K562 (cell line): ENCODE results near the gene CALD1. TPM values are rescaled to one million over a fixed set of nuclear protein-coding genes. Genes with fewer than 3 reads are reported as not detected.

Experiments
- ATAC-seq: fragments of 200-7000 bp; cut with Tn5 transposase; 3 replicates; pipeline ENCODE4 v1.9.1; 2020; ENCODE audit warnings: moderate library complexity
- BruUV-seq: library from RNA; stranded (reverse); fragments of 400-500 nt; replicated peaks from 2 replicates; lab custom pipeline; 2021; lab: Mats Ljungman, UMichigan
- CTCF ChIA-PET: fragments of 300-600 bp; formaldehyde crosslinking; extraction: SDS; loops from one replicate; lab custom pipeline; 2021; ENCODE audit warnings: low intra/inter-chr PET ratio; lab: Yijun Ruan, JAX
- POLR2A ChIA-PET: fragments of 300-600, 350-650 bp; sonication (Branson Sonifier 250); formaldehyde crosslinking; extraction: SDS; loops from one replicate; lab custom pipeline; 2021; ENCODE audit warnings: antibody characterized with exemption, inconsistent platforms; lab: Yijun Ruan, JAX
- DNase-seq, 4 experiments: peaks; one replicate each; pipeline versions ENCODE4 v3.0.0 to v3.0.0-alpha.2; 2011 to 2018; ENCODE audit warnings: low spot score in 3 of 4, mixed read lengths in 3 of 4; ENCODE audit errors: extremely low read depth in 1 of 4
- FAIRE-seq: peaks from 2 replicates; lab custom pipeline; 2011; peaks lifted over from hg19 to GRCh38; lab: Jason Lieb, UNC
- H2AFZ ChIP-seq: 2 replicates; pipeline ENCODE4 v1.6.0; 2011; ENCODE audit warnings: low read depth, low read length, control low read depth, inconsistent platforms
- H3K27ac ChIP-seq: fragments of 200-600 bp; 3 replicates; pipeline ENCODE4 v1.8.0; 2011; ENCODE audit warnings: low read depth, mild to moderate bottlenecking, control low read depth, inconsistent platforms, low read length, moderate library complexity, mixed read lengths; ENCODE audit errors: extremely low read depth
- H3K27me3 ChIP-seq, 2 experiments: fragments of 300-600 bp in 1 of 2; 2 replicates in 1 of 2; 3 replicates in 1 of 2; pipeline versions ENCODE4 v1.6.0 to v1.8.0; 2011; ENCODE audit warnings: inconsistent platforms in 2 of 2, low read length in 2 of 2, mild to moderate bottlenecking in 1 of 2, mixed read lengths in 1 of 2, moderate library complexity in 1 of 2; ENCODE audit not compliant: control insufficient read depth in 2 of 2, insufficient read depth in 2 of 2
- H3K36me3 ChIP-seq: fragments of 300-600 bp; 3 replicates; pipeline ENCODE4 v1.8.0; 2011; ENCODE audit warnings: mild to moderate bottlenecking, low read length, inconsistent platforms; ENCODE audit not compliant: control insufficient read depth, insufficient read depth
- H3K4me1 ChIP-seq, 2 experiments: fragments of 200-600 bp in 1 of 2; replicated peaks in 1 of 2; 2 replicates in 1 of 2; 3 replicates in 1 of 2; pipeline versions ENCODE4 v1.5.1 to v1.8.0; 2011; ENCODE audit warnings: inconsistent platforms in 2 of 2, low read length in 2 of 2, mild to moderate bottlenecking in 1 of 2, mixed read lengths in 1 of 2, moderate library complexity in 1 of 2; ENCODE audit not compliant: control insufficient read depth in 2 of 2, insufficient read depth in 2 of 2
- H3K4me2 ChIP-seq: 2 replicates; pipeline ENCODE4 v1.6.1; 2011; ENCODE audit warnings: low read length, control low read depth, inconsistent platforms, mixed read lengths; ENCODE audit not compliant: insufficient read depth
- H3K4me3 ChIP-seq: fragments of 200-600 bp; sonication (generic), shearing (Covaris generic); 2 replicates; pipeline ENCODE4 v1.5.1; 2016; ENCODE audit warnings: control low read depth, inconsistent platforms
- H3K79me2 ChIP-seq: fragments of 200-600 bp; 3 replicates; pipeline ENCODE4 v1.8.0; 2011; ENCODE audit warnings: low read length, inconsistent platforms; ENCODE audit not compliant: control insufficient read depth, insufficient read depth
- H3K9ac ChIP-seq, 2 experiments: 2 replicates each; pipeline versions ENCODE4 v1.6.0 to v1.6.1; 2011; ENCODE audit warnings: low read depth in 2 of 2, low read length in 2 of 2, control low read depth in 1 of 2, inconsistent platforms in 1 of 2, mild to moderate bottlenecking in 1 of 2, mixed read lengths in 1 of 2; ENCODE audit not compliant: insufficient read depth in 1 of 2
- H3K9me1 ChIP-seq: one replicate; pipeline ENCODE4 v1.6.0; 2011; ENCODE audit warnings: inconsistent platforms, mild to moderate bottlenecking, low read length, moderate library complexity; ENCODE audit not compliant: control insufficient read depth, insufficient read depth
- H3K9me3 ChIP-seq: replicated peaks from 2 replicates; pipeline ENCODE4 v1.5.1; 2011; ENCODE audit warnings: low read depth, low read length, inconsistent platforms; ENCODE audit not compliant: control insufficient read depth, insufficient read depth
- H4K20me1 ChIP-seq: replicated peaks from 2 replicates; pipeline ENCODE4 v1.6.1; 2011; ENCODE audit warnings: low read length, inconsistent platforms, mixed read lengths; ENCODE audit not compliant: control insufficient read depth, insufficient read depth
- DIDO1 ChIP-seq: fragments of 450-650 bp; IDR thresholded peaks from 2 replicates; pipeline ENCODE4 v1.6.1; 2016; ENCODE audit warnings: low read depth, missing biosample characterization, missing genetic modification characterization
- KDM1A ChIP-seq, 2 experiments: fragments of 450-650 bp; IDR thresholded peaks; 2 replicates each; pipeline ENCODE4 v1.6.1; 2016; ENCODE audit warnings: mild to moderate bottlenecking in 2 of 2
- NCOA4 ChIP-seq: fragments of 450-650 bp; IDR thresholded peaks from 2 replicates; pipeline ENCODE4 v1.6.1; 2018; ENCODE audit warnings: mild to moderate bottlenecking; ENCODE audit not compliant: partially characterized antibody
- ZFP36 ChIP-seq: fragments of 150-350 bp; IDR thresholded peaks from 2 replicates; pipeline ENCODE4 v1.6.1; 2018; ENCODE audit warnings: low read length, low read depth; ENCODE audit not compliant: partially characterized antibody
- ZNF316 ChIP-seq: fragments of 450-650 bp; IDR thresholded peaks from 2 replicates; pipeline ENCODE4 v1.6.1; 2016
- WGBS: fragments of 100-300 bp; shearing (Covaris generic); methylation state at CpG from one replicate; pipeline ENCODE4 v1.1.6; 2016; ENCODE audit warnings: low coverage, mixed read lengths; ENCODE audit not compliant: insufficient coverage; ENCODE audit errors: missing lambda C conversion rate; 5-methylcytosine and 5-hydroxymethylcytosine counted together
- in situ Hi-C: fragments of 300-500 bp; cut with MboI; formaldehyde crosslinking; loops from 4 replicates; pipeline ENCODE4 v1.15.0; 2018; ENCODE audit warnings: inconsistent platforms, mixed read lengths
- intact Hi-C: fragments of 100-400 bp; cut with micrococcal nuclease; formaldehyde crosslinking; loops from 2 replicates; pipeline ENCODE4 v1.14.2; 2022
- polyA plus RNA-seq, 8 experiments: library from polyadenylated mRNA; depleted of rRNA in 4 of 8; stranded (reverse) in 5 of 8; unstranded in 3 of 8; fragments of >200 nt; fragmentation: Nextera tagmentation in 2 of 8; fragmentation: Illumina TruSeq in 1 of 8; extraction: Ambion mirVana in 2 of 8; extraction: Trizol in 1 of 8; gene quantifications; 2 replicates each; pipeline versions ENCODE4 v1.2.1 to v1.2.3, GENCODE V29; 2011 to 2014; ENCODE audit warnings: inconsistent platforms in 1 of 8, missing spikeins in 1 of 8
- total RNA-seq, 7 experiments: library from RNA; depleted of rRNA in 6 of 7; stranded (reverse); fragments of >200 nt in 6 of 7; fragmentation: Illumina TruSeq in 2 of 7; extraction: Trizol in 2 of 7; gene quantifications; 2 replicates each; pipeline versions ENCODE4 v1.2.1 to v1.2.3, GENCODE V29; 2011 to 2021; ENCODE audit warnings: low replicate concordance in 1 of 7
- TF ChIP-seq, protein P1 (sequence below): fragments of 250-450 bp; sonication (Bioruptor Pico); IDR thresholded peaks from 2 replicates; pipeline ENCODE4 v1.8.0; 2022; ENCODE audit warnings: inconsistent platforms, mild to moderate bottlenecking, moderate library complexity, borderline replicate concordance
- TF ChIP-seq, protein P2 (sequence below): fragments of 450-650 bp; formaldehyde crosslinking; conservative IDR thresholded peaks from 2 replicates; pipeline ENCODE4 v1.4.0; 2022; ENCODE audit warnings: mild to moderate bottlenecking, missing genetic modification characterization
- TF ChIP-seq, protein P3 (sequence below), 2 experiments: fragments of 450-650 bp; IDR thresholded peaks; 2 replicates each; pipeline ENCODE4 v1.6.1; 2016
- TF ChIP-seq, protein P4 (sequence below): sonication (generic); formaldehyde crosslinking; IDR thresholded peaks from 2 replicates; pipeline ENCODE4 v1.4.0; 2020; ENCODE audit warnings: mild to moderate bottlenecking, missing genetic modification reagents
- TF ChIP-seq, protein P5 (sequence below): IDR thresholded peaks from 2 replicates; pipeline ENCODE4 v1.6.1; 2016; ENCODE audit warnings: missing genetic modification characterization, missing compliant biosample characterization

The CALD1 gene
- total and polyA plus RNA-seq, 9 of the 15 experiments (the other 6 are each of a cell fraction or from before 2014, with no cell fraction given): 0.40 TPM; not detected in 8

DNA sequence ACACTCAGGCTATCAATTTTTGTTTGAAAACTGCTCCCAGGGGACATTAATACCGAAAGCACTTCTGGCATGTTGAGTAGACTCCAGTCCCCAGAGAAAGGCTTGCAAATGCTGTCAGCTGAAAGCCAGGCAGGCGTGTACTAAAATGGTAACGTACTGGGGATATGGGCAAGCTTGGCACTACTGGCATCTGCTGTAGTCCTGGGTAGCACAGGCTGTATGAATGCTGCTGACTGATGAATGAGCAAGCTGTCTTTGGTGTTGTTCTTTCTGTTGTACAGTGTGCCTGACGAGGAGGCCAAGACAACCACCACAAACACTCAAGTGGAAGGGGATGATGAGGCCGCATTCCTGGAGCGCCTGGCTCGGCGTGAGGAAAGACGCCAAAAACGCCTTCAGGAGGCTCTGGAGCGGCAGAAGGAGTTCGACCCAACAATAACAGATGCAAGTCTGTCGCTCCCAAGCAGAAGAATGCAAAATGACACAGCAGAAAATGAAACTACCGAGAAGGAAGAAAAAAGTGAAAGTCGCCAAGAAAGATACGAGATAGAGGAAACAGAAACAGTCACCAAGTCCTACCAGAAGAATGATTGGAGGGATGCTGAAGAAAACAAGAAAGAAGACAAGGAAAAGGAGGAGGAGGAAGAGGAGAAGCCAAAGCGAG, 153.4 kb downstream of the CALD1 start (continued):
- TF ChIP-seq, protein P1, sequence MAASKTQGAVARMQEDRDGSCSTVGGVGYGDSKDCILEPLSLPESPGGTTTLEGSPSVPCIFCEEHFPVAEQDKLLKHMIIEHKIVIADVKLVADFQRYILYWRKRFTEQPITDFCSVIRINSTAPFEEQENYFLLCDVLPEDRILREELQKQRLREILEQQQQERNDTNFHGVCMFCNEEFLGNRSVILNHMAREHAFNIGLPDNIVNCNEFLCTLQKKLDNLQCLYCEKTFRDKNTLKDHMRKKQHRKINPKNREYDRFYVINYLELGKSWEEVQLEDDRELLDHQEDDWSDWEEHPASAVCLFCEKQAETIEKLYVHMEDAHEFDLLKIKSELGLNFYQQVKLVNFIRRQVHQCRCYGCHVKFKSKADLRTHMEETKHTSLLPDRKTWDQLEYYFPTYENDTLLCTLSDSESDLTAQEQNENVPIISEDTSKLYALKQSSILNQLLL (CRISPR knock-in tag): no peak
- TF ChIP-seq ZNF316: peak; percentile 97

DNA sequence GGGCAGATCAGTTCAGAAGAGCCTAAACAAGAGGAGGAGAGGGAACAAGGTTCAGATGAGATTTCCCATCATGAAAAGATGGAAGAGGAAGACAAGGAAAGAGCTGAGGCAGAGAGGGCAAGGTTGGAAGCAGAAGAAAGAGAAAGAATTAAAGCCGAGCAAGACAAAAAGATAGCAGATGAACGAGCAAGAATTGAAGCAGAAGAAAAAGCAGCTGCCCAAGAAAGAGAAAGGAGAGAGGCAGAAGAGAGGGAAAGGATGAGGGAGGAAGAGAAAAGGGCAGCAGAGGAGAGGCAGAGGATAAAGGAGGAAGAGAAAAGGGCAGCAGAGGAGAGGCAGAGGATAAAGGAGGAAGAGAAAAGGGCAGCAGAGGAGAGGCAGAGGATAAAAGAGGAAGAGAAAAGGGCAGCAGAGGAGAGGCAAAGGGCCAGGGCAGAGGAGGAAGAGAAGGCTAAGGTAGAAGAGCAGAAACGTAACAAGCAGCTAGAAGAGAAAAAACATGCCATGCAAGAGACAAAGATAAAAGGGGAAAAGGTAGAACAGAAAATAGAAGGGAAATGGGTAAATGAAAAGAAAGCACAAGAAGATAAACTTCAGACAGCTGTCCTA, 154.1 kb downstream of the CALD1 start:
- Histone ChIP-seq H3K9ac (0 out of 4 replicates have a peak overlapping the region, but pooled peaks of 1 of the 2 experiments have one; percentile 16), H3K9me3 (no peaks in the 10 kb centered on the region), H2AFZ (peak overlapping the region; percentile 82), H3K27ac (no peak overlapping the region), H4K20me1 (no peaks in the 10 kb centered on the region), H3K4me3 (0 out of 2 replicates have a peak overlapping the region, but pooled peaks have one; percentile 7), H3K36me3 (no peaks in the 10 kb centered on the region), H3K27me3 (peaks cover 6 to 14% of the 10 kb centered on the region in 2 experiments), H3K9me1 (no peaks in the 10 kb centered on the region), H3K4me1 (peaks cover 0 to 6% of the 10 kb centered on the region in 2 experiments; a peak in 2 of 5 replicates), H3K4me2 (peak overlapping the region; percentile 77), H3K79me2 (no peaks in the 10 kb centered on the region)
- intact Hi-C loops: no loop called here
- FAIRE-seq: no peak
- no TSS peak for BruUV-seq
- no peak for ATAC-seq
- DNase-seq: no peak
- CTCF ChIA-PET: no interaction called here
- POLR2A ChIA-PET: interaction anchor here (0.7 kb wide), 1 partner anchor 9 kb away, joined by 3 read pairs; no protein-coding TSS in a partner anchor
- WGBS: 0% methylated on average over 3 of the region's 3 CpGs
- in situ Hi-C loops: no loop called here
- TF ChIP-seq NCOA4 (peak; percentile 6), KDM1A (IDR thresholded peaks at IDR 0.05) (0 out of 4 replicates have a peak, but pooled peaks of 1 of the 2 experiments have one; percentile 4), ZFP36 (no peak), DIDO1 (tag) (0 out of 2 replicates have a peak, but pooled peaks have one; percentile 1)
- TF ChIP-seq, protein P2, sequence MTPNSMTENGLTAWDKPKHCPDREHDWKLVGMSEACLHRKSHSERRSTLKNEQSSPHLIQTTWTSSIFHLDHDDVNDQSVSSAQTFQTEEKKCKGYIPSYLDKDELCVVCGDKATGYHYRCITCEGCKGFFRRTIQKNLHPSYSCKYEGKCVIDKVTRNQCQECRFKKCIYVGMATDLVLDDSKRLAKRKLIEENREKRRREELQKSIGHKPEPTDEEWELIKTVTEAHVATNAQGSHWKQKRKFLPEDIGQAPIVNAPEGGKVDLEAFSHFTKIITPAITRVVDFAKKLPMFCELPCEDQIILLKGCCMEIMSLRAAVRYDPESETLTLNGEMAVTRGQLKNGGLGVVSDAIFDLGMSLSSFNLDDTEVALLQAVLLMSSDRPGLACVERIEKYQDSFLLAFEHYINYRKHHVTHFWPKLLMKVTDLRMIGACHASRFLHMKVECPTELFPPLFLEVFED (CRISPR knock-in tag): 0 out of 2 replicates have a peak, but pooled peaks have one; percentile 19
- TF ChIP-seq, protein P3, sequence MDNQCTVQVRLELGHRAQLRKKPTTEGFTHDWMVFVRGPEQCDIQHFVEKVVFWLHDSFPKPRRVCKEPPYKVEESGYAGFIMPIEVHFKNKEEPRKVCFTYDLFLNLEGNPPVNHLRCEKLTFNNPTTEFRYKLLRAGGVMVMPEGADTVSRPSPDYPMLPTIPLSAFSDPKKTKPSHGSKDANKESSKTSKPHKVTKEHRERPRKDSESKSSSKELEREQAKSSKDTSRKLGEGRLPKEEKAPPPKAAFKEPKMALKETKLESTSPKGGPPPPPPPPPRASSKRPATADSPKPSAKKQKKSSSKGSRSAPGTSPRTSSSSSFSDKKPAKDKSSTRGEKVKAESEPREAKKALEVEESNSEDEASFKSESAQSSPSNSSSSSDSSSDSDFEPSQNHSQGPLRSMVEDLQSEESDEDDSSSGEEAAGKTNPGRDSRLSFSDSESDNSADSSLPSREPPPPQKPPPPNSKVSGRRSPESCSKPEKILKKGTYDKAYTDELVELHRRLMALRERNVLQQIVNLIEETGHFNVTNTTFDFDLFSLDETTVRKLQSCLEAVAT (IDR thresholded peaks at IDR 0.05): 0 out of 4 replicates have a peak, but pooled peaks of 1 of the 2 experiments have one; percentile 8
- TF ChIP-seq, protein P4, sequence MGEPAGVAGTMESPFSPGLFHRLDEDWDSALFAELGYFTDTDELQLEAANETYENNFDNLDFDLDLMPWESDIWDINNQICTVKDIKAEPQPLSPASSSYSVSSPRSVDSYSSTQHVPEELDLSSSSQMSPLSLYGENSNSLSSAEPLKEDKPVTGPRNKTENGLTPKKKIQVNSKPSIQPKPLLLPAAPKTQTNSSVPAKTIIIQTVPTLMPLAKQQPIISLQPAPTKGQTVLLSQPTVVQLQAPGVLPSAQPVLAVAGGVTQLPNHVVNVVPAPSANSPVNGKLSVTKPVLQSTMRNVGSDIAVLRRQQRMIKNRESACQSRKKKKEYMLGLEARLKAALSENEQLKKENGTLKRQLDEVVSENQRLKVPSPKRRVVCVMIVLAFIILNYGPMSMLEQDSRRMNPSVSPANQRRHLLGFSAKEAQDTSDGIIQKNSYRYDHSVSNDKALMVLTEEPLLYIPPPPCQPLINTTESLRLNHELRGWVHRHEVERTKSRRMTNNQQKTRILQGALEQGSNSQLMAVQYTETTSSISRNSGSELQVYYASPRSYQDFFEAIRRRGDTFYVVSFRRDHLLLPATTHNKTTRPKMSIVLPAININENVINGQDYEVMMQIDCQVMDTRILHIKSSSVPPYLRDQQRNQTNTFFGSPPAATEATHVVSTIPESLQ (CRISPR knock-in tag): no peak
- TF ChIP-seq, protein P5, sequence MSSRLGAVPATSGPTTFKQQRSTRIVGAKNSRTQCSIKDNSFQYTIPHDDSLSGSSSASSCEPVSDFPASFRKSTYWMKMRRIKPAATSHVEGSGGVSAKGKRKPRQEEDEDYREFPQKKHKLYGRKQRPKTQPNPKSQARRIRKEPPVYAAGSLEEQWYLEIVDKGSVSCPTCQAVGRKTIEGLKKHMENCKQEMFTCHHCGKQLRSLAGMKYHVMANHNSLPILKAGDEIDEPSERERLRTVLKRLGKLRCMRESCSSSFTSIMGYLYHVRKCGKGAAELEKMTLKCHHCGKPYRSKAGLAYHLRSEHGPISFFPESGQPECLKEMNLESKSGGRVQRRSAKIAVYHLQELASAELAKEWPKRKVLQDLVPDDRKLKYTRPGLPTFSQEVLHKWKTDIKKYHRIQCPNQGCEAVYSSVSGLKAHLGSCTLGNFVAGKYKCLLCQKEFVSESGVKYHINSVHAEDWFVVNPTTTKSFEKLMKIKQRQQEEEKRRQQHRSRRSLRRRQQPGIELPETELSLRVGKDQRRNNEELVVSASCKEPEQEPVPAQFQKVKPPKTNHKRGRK: peak; percentile 97
